GM18858 (cell line): ENCODE measurements around the gene DNA2.
"Not testable (repeated sequence)": the region's sequence is repeated elsewhere in the genome, so short reads cannot be mapped to it uniquely, and the experiment has no call there.

Source experiments
- ATAC-seq: cut with Tn5 transposase; IDR thresholded peaks from one replicate; pipeline ENCODE4 v1.9.1; 2021; ENCODE audit not compliant: unreplicated experiment

Gene DNA2

GRCh38 chr10:68471586-68472408, at the start of gene DNA2:
Gene DNA2 (minus strand): TSS chr10:68471973. CDS start chr10:68471864, 109 bp downstream.
- ATAC-seq, result peak; percentile 62

GRCh38 chr10:68518609-68519008, 46.8 kb upstream of the DNA2 start:
- not testable (repeated sequence) for ATAC-seq

- no peak for ATAC-seq
Measured at GRCh38 chr10:68517188-68517587, 45.4 kb upstream of the DNA2 start.

DNA sequence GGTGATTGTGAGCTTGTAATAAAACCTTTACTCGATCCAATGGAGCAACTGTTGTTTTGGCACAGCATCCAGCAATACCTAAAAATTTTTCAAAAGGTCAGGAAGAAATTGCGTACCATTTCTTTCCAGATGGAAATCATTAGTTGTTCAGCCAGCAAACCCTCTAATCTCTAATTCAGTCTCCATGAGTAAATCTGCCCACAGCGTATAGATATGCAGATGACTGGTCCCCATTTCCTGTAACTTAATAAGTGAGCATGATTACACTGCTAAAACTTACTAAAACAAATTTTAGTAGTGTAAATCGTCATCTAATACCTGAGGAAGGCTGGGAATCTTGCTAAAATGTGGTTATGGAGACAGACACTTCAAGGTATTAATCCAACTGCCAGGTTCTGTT, 45.0 kb upstream of the DNA2 start:
- no peak for ATAC-seq

GRCh38 chr10:68516216-68516615, 44.4 kb upstream of the DNA2 start:
- ATAC-seq, result not testable (repeated sequence)

GRCh38 chr10:68508090-68508489, 36.3 kb upstream of the DNA2 start:
- no peak for ATAC-seq

DNA sequence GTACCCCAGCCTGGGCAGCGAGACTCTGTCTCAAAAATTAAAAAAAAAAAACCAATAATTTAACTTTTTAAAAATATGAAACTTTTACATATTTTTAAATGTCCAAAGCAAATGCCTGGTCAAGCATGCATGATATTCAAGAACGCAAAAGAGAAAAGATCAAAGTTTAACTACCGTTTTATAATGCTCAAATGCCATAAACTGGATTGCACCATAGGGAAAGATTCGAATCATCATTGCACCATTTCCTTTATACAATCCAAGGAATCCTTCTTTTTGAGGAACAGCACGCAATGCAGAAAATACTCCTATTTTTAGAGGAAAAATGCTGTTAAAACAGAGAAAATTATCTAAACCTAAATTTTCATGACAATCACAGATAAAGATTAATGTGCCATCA, 34.6 kb upstream of the DNA2 start:
- no peak for ATAC-seq

DNA sequence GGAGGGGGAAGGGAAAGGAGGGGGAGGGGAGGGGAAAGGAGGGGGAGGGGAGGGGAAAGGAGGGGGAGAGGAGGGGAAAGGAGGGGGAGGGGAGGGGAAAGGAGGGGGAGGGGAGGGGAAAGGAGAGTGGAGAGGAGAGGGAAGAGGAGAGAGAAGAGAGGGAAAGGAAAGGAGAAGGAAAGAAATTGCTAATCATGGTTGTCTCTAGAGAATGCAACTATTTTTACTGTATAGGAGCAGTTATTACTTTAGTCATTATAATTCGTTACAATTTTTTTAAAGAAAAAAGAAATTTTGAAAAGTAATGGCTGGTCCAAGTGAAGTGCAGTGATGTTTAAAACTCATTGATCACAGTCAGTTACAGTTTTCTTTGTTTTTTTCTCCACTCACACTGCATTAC, 31.1 kb upstream of the DNA2 start:
- no peak for ATAC-seq

GRCh38 chr10:68501691-68502090, 29.9 kb upstream of the DNA2 start:
- ATAC-seq, result no peak

DNA sequence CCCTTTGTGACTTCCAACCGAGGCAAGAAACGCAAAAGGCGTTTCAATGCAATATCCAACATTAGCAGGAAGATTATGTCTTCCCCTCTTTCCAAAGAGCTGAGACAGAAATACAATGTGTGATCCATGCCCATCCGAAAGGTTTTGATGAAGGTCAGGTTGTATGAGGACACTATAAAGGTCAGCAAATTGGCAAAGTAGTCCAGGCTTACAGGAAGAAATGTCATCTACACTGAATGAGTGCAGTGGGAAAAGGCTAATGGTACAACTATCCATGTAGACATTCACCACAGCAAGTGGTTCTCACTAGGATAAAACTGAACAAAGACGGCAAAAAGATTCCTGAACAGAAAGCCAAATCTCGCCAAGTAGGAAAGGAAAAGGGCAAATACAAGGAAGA, 27.8 kb upstream of the DNA2 start:
- ATAC-seq, result no peak

DNA sequence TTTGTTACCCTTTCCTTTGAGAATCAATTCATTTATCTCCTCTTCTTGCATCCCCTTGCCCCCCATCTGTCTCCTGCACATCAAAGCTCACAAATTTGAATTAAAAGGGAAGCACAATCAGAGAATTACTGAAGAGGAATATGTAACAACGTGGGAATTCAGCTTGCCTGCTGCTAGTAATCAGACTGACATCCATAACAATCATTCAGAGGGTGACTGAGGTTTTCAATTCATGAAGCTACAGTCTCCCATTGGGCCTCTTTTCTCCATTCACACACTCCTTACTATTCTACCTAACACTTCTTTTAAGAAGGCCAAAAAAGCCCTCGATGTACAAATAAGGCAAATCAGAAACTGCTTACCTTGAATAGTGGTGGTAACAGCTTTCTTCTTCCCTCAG, 24.3 kb upstream of the DNA2 start:
- ATAC-seq, result no peak

DNA sequence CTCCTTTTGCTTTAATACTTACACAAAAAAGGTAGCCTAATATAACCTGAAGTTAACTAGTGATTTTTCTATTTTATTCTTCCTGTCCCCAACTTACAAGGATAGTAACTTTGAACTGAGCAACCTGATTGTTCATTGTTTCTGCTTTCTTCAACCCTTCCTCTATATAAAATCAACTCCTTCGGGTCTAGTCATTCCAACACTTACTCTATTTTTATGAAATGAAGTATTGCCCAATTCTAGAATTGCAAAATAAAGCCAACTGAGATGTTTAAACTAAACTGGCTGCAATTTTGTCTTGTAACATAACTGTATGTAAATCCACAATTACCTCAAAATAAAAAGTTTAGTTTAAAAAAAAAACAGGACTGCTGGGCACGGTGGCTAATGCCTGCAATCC, 20.3 kb upstream of the DNA2 start:
- ATAC-seq, result no peak

GRCh38 chr10:68489919-68490318, 18.1 kb upstream of the DNA2 start:
- ATAC-seq, result no peak

DNA sequence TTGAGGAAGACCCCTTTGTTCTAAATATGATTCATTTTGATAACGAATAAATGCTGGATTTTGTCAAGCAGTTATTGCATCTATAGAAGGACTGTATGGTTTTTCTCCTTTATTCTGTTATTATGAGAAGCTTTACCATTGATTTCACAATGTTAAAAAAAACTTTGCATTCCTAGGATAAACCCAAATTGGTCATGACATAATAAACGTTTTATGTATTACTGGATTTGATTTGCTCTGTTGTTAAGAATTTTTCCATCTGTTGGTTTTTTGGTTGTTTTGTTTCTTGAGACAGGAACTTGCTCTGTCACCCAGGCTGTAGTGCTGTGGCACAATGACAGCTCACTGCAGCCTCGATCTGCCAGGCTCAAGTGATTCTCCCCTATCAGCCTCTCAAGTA, 2.2 kb upstream of the DNA2 start:
- ATAC-seq, result no peak

GRCh38 chr10:68471063-68471585, 649 bp downstream of the DNA2 start:
- ATAC-seq, result peak; percentile 12

- no peak for ATAC-seq
Measured at GRCh38 chr10:68470300-68470699, 1.5 kb downstream of the DNA2 start.

GRCh38 chr10:68469838-68470237, 1.9 kb downstream of the DNA2 start:
- no peak for ATAC-seq

DNA sequence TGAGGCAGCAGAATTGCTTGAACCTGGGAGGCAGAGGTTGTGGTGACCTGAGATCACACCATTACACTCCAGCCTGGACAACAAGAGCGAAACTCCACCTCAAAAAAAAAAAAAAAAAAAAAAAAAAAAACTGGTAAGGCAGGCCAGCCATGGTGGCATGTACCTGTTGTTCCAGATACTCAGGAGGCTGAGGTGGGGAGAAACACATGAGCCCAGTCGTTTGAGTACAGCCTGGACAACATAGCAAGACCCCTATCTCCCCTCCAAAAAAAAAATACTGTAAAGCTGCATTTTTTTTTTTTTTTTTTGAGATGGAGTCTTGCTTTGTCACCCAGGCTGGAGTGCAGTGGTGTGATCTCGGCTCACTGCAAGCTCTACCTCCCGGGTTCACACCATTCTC, 7.0 kb downstream of the DNA2 start:
- ATAC-seq, result not testable (repeated sequence)

DNA sequence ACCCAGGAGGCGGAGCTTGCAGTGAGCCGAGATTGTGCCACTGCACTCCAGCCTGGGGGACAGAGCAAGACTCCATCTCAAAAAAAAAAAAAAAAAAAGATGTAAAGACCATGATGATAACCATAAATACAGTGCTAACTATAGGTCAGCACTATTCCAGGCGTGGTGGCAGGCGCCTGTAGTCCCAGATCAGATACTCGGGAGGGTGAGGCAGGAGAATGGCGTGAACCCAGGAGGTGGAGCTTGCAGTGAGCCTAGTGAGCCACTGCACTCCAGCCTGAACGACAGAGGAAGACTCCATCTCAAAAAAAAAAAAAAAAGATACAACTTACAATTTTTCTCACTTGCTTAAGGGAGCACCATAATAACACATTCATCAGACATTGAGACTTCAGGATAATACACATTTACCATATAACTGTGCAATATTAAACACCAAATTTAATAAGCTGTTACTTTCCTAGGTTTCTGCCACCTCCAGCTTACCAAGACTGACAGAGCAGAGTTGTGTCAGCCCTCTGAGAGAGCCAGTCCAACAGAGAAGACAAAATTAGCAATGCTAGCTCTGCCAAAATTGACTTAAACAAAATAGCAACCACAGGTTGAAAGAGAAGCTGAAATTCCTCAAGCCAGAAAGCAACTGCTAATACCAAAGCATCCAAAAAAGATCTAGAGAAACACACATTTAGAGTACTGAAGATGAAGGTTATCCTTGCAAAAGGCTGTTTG, 8.2 kb downstream of the DNA2 start:
- no peak for ATAC-seq

DNA sequence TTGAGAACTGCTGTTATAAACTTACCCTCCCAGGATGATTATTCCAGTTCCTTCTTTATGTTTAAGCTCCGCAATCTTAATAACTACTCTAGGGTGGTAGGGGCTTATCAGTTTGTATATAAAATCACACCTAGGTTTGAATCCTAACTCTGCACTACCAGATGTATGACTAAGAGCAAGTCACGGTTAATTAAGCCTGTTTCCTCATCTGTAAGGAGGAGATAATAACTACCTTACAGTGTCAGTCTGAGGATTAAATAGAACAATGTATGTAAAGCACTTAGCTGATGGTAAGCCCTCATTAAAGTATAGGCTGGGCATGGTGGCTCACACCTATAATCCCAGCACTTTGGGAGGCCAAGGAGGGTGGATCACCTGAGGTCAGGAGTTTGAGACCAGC, 9.2 kb downstream of the DNA2 start:
- ATAC-seq, result no peak

- ATAC-seq, result no peak
Measured at GRCh38 chr10:68461032-68461431, 10.7 kb downstream of the DNA2 start.

DNA sequence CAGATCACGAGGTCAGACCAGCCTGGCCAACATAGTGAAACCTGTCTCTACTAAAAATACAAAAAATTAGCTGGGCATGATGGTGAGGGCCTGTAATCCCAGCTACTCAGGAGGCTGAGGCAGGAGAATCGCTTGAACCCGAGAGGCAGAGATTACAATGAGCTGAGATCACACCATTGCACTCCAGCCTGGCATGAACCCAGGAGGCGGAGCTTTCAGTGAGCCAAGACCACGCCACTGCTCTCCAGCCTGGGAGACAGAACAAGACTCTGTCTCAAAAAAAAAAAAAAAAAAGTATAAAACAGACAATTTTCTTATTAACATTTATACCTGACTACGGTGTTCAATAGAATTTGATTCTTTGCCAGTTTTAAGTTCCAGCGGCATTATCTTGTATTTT, 22.1 kb downstream of the DNA2 start:
- not testable (repeated sequence) for ATAC-seq
